GM19397 (cell line): Measurements from ENCODE around the gene RNF26.

Experiments
- ATAC-seq: cut with Tn5 transposase; IDR thresholded peaks from one replicate; pipeline ENCODE4 v1.9.1; 2021; ENCODE audit warnings: mild to moderate bottlenecking, moderate library complexity; ENCODE audit not compliant: unreplicated experiment

RNF26 gene

DNA sequence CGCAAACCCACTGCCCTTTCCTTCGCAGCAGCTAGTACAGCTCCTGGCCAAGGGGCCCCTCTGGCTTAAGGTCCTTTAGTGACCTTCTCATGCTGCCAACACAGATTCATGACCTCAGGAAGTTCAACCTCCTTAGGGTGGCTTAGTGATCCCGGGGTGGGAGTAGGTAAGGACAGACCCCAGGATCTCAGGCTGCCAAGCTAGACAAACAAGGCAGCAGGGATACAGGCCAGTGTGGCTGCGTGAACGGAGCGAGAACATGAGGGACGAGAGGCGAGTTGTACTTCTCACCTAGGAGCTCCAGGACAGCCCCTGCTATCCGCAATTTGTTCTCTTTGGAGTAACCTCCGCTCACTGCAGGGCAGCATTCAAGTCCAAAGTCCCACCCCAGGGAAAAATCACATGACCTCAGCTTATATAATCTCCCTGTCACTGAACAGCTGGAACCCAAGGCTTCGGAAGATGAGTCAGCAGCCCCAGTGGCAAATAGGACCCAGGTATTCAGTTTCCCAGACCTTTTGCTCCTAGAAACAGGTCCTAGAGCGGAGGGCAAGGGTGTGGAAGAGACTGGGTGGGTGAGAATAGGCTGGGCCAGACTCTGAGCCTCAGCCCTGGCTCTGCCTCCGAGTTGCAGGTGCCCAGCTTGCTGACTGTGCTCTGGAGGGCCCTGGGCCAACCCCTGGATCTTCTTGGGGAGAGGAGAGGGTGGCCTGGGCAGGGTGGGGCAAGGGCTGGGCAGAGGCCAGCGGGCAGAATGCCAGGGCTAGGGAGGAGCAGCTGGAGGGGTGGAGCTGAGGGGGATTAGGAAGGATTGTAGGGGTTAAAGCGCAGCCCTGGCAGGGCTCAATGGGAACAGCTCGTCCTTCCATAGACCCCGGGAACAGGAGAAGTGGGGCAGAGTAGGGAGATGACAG is 34.1 kb downstream of the RNF26 start:
- ATAC-seq = no peak

DNA sequence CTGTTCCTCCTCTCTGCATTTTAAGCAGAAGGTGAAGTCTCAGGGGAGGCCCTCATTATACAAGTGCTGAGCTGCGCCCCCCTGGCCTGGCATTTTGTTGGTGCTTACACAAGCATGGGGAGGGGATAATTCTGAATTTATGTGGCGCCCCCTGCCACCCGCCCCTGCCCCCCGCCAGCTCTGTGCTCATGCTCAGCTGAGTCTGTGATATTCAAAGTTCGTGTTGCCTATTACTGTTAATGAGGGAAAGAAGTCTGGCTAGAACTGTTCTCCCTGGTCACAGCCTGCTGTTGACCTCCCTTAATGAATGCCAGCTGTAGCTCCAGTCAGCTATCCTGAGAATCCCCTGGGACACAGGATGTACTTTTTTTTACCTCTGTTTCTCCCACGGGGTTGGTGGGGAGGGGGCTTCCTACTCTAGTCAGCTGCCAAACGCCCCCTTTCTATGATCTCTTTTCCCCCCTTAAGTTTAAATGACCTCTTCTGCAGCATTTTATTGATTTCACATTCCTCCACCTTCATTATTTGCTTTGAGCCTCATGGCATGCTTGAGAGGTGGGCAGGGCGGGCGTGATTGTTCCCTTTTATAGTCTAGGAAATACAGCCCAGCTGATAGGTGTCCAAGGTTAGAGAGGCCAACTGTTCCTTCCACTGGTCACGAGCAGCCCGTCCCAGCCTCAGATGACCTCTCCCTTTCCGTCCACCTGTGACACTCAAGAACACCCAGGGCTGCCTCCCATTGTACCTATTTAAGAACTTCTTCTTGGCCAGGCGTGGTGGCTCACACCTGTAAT is 35.0 kb downstream of the RNF26 start:
- no peak for ATAC-seq

DNA sequence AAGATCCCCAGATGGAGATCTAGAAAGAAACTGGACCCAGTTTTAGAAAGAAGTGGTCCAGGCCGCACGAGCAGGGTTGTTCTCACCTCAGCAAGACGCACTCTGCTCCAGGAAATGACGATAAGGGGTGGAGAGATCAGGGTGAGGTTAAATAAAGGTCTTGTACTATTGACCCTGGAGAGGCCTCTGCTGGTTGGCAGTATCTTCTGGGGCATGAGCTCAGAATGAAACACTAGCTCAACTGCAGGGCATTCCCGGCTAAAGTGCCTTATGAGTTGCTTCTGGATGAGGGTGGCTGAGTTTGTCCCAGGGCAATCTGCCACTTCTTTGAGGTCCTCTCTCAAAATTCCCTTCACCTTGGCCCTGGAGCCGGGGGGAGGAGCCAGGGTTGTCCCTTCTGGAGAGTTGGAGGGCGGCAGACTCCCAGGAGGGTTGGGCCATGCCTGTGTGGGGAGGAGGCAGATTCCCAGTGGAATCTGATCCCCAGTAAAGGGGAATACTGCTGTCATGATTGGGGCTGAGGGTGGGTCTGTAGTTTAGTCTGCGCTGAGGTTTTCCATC is 36.2 kb downstream of the RNF26 start:
- no peak for ATAC-seq

DNA sequence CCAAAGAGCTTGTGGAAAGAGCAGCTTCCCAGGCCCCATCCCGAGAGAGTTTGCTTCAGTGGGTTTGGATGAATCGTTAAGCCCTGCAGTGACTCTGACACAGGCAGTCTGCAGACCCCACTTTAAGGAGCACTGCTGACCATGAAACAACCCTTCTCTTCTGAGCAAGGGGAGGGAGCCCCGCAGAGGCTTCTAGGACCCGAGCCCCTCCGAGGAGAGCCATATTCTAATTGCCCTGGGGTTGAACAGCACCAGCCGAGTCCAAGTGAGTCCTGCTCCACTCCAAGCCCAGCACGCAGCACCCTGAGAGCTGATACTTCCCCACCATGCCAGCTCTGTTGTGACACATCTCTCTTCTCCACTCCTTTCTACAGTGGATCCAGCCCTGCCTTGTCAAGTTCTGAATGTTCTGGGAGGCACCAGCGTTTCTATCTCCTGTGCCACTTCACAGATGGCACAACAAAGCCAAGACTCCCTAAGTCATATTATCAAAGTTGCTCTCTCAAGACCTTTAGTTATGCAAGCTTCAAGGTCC is 36.8 kb downstream of the RNF26 start:
- ATAC-seq = no peak

DNA sequence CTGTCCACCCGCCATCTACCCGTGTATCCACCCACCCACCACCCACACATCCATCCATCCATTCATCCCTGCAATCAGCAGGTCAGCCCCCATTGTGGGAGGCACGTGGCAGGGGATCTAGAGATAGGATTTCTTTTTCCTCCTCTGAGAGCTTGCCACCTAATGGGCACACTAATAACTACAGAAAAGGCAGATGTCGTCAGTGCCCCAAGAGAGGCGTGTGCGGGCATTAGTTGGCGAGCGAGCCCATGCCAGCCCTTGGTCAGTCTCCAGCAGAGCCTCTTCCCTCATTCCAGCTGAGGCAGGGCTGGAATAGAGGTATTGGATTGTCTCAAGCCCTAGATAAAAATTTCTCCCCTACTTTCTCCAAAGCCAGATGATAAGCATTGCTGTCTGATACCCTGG is 37.5 kb downstream of the RNF26 start:
- ATAC-seq = no peak

DNA sequence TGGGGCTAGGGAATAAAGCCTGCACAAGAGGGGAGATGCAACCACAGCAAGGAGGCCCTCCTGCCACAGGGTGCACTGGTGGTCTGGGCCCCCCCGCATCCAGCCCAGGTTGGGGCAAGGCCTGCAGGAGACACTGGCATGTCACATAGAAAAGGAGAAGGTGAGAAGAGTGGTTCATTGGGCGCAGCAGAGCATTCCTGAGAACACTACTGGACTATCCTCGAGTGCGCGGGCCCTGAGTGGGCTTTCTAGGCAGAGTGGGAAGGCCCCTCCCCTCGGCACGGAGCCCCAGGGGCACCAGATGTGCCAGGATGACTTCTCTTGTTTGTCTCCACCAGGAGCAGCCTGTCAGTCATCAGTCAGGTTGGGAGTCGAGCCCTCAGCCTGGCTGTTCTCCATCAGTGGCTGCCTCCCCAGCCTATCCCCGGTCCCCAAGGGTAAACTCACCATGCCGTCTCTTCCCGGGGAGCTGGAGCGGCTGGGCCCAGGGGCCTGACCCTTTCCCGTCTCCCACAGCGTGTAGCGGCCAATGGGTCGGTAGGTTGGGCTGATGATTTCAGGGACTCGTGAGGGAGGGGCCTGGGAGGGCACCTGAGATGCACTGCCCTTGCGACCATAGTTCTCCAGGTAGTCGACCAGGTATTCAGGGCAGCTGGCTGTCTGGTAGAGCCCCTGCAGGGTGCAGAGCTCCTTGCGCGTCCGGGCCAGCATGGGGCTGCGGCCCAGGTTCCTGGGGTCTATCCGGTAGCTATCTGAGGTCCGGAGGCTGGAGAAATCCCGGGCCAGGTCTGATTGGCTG is 38.1 kb downstream of the RNF26 start:
- ATAC-seq = no peak

DNA sequence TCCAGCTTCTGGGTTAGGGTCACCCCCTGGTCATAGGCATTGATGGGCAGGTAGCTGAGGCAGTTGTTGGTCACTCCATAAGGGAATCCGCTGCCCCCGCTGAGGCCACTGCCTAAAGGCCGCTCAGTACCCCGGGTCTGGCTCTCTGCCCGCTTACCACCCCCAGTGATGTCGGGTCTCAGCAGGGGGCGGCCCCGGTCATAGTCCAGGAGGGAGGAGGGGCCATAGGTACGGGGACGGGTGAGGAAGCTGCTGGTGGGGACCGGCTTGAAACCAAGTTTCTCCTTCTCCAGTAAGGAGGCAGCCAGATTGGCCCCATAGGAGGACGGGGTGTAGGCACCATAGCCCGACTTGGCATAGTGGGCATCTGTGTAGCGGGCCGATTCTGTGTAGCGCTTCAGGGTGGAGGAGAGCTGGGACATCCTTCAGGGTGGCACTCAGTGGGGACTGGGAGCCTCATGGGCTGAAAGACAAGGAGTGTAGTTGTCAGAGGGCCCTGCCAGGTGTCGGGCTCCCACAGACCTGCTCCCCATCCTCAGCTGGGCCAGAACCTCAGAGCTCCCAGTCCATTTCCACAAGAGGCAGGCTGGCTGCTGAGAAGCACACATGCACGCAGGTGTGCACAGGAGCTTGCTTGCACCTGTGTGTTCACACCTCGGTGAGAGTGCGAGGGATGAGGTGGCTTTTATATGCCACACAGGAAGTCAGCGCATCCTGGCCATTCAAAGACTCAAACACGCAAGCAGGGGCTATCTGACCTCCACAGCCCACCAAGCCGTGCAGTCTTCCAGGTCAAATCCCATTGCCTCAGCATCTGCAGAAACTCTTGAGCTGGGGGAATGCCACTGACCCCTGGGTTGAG is 39.0 kb downstream of the RNF26 start:
- ATAC-seq = no peak

DNA sequence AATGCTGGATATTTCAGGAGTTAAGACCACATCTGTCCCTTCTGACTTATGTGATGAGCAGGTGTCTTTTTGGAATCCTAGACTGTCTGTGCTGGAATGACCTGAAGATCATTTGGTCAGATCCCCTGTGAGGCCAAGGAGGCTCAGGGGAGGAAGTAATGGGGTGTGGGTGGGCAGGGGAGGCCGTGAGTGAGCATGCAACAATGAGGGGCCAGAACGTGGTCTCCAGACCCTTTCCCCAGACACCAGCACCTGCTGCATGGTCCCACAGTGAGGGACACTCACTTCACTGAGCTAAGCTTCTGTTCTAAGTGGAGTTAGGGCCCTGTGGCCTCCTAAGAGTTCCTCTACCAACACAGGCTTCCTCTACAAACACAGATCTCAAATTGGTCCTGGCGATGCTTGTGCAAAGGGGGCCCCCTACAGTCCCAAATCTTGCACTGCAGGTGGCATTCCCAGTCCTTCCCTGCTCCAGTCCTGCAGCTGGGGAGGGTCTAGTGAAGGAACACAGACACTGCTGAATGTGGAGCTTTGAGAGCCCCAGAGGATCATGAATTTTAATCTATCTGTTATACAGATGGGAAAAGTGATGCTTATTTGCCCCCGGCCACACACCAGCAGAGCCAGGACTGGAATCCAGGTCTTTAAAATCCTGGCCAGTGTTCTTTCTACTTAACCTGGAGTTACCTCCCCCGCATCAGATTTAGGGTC is 39.7 kb downstream of the RNF26 start:
- ATAC-seq = no peak

DNA sequence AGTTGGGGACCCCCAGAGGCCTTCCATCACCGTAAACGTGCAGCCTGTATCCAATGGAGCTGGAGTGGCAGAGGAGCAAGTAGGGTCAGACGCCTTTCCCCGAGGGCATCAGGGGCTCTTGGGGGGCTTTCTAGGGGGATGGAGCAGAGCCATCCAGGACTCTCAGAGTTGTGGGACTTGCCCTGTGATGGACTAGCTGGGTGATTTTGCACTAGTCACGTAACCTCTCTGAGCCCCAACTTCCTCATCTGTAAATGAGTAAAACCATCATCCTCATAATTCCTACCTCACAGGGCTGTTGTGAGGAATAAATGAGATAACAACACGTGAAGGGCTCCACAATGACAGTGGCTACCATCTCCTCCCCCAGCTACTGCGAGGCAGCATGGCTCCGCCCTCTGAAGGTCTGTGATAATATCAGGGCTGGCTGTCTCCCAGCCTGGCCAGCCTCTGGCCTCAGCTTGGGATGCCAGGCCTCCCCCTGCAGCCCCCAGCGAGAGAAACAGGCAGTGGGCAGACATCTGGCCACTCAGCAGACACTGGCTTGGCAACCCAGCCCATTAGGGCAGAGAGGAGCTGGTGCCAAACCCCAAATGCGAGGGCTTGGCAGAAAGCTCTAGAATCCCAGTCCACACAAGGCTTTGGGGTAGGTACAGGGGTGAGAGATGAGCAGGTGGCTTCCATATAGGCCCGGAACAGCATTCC is 40.5 kb downstream of the RNF26 start:
- no peak for ATAC-seq

DNA sequence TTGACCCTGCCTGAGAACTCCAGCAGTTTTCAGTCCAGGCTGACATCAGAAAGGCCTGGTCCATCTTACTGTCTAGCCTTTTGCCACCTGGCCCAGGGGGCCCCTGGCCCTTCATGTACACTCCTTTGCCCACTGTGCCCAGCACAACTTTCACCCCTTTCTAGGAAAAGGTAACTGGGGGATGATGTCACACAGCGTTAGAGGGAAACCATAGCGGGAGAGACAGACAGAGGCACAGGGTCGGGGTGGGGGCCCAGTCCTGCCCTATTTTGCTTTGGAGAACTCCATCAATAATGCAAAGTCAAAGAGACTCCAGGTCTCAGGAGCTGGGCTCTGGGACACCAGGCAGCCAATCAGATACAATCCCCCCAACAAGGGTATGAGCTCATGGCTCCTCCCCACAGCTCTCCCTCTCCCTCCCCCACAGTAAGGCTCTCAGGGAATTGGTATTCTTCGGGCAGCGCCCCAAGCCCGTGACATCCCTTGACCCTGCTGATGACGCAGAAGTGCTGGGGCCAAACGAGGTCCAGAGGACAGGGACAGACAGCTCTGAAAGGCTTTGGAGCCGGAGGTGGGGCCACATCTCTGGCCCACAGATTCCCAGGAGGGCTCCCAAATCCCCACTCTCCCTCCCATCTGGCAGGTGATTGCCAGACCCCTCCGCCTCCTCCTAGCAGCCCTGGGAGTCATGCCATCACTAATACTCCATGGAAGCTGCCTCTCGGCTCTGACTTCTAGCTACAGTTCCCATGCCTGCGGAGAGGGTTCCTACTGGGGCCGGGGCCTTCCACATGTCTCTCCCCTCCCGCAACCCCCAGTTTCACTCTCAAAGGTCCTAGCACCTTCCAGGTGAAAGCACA is 41.2 kb downstream of the RNF26 start:
- no peak for ATAC-seq

DNA sequence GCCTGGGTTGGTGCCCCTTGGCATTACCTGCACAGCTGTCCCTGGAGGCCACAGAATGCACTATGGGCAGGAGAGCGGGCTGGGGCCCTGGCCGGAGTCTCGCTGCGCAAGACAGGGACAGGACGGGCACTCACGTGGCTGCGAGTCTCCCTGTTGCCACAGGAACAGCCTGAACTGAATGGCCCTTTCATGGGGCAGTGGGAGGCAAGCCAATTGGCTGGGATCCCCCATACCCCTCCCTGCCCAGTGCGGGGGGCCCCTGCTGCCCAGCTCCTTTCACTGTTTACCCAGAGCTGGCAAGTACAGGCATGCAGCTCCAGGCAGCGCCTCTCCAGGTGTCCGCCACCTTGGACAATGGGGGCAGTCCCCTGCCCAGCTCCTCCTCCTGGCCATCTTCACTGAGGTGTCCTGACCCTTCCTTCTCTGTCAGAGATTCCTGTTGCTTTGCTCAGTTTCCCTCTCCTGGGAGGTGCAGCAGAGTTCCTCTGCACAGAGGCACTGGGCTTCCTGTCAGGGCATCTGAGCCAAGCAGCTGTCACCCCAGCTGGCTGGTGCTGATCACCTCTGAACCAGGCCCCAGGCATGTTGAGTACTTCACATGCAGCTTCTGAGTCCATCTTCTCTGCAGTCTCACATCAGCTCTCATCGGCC is 42.0 kb downstream of the RNF26 start:
- no peak for ATAC-seq

DNA sequence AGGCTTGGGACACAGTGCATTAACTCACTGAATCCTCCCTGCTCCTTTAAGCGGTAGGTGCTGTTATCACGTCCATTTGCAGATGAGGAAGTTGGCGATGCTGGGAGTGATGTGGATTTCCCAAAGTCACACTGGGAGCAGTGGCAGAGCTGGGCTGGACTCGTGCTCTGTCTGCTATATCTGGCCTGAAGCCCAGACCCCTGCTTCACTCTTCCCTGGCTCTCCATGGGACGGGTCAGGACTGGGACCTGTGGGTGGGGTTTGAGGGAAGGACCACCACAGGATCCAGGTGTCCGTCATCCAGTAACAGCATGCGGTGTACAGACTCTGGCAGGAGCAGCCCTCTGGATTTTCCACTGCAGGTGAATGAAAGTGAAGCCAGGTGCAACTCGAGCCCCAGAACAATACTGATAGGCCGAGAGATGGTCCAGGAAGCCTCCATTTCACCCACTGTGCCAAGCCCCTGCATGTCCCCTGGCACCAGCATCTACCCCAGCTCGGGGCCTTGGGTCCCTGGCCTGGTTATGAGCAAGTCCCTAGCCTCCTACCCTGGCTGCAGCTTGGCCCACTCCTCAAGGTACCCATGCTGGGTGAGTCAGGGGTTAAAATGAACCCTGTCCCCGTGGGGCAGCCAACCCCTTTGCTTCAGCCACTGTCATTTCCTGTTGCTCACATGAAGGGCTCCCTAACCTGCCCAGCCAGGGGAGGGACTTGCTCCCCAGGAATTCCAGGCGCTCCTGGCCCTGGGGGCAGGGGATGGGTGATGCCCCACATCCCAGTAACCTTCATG is 43.0 kb downstream of the RNF26 start:
- no peak for ATAC-seq

DNA sequence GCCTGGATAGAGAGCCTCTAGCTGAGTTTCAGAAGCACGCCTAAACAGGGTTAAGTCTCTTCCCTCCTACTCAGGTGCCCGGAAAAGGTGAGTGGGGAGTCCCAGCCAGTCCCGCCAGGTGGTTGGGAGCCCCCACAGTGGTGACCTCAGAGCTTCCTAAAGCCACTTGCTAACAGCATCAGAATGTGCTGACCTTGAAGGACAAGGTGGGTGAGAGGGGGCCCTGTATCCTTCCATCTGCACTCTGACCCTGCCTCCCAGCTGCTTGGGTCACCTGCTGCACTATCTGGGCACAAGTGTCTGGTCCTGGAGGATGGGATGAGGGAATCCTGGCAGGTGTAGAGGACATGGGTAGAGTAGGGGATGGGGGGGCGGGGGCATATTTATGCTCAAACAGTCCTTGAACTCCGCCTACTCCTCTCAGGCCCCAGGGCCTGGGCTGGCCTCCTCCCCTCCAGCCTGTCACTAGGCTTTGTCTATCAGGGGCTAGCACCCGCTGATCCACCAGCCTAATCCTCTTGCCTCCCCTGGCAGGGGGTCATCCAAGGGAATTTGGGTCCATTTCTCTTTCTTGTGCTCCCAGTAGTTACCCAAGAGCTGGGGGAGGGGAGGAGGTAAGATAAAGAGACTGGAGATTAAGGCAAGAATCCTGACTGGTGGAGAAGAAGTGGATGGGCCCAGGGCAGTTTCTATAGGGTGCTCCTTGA is 43.8 kb downstream of the RNF26 start:
- no peak for ATAC-seq

DNA sequence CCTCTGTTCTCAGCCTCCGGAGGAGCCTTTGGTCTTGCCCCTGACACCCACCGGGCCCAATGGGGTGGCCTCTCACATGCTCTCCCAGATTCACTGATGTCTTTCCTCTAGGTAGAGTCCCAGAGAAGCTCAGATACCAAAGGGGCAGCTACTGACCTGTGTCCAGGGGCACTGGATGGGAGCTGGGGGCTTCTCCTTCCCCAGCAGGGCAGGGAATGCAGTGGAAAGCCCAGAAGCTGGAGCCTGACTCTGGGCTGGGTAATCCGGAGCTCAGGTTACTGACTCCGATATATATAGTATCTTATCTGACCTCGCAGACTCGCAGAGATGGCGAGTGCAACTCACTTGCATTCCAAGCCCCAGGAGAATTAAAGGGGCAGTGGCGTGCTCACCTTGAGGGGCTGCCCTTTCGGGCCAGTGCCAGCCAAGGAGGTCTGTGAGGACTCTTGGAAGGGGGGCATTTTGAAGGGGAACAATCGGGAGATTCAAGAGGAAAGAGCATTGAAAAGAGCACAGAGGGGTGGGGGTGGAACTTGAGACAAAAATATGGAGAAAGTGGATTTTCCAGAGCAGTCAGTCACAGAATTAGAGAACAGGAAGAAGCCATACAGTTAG is 44.6 kb downstream of the RNF26 start:
- no peak for ATAC-seq

DNA sequence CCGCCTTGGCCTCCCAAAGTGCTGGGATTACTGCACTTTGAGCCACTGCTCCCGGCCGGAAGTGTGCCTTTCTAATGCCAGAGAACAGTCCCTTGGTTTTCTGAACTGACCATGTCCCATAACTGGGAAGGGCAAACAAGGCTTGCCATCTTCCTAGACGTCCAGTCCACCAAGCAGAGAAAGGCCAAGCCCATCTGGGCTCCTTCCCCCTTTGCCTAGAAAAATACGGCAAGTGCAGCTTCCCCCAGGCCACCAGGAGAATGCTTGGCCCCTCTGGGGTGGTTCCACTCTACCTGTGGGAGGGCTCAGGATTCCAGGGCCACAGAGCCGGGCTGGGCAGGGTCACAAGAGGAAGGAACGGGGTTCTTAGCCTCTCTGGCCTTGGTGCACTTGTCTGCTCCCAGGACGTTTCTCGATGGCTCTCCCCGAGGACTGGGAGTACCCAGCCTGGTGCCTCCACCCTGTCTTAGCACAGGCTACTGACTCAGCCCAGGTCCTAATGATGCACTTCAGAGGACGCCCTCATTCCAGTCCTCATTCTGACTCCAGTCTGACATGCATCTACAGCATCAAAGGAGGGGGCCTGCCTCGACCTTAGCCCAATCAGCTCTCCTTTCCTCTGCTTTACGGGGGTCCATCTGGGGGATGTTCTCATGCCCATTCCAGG is 46.0 kb downstream of the RNF26 start:
- ATAC-seq = no peak
